ENCODE results near the gene TIGD1. TPM values are rescaled to one million over a fixed set of nuclear protein-coding genes. Genes with fewer than 3 reads are reported as not detected.
"Not testable (repeated sequence)": the region's sequence is repeated elsewhere in the genome, so short reads cannot be mapped to it uniquely, and the experiment has no call there.

Gene TIGD1
- total RNA-seq, 1 donor from 2014 or later = 2.0 TPM

DNA sequence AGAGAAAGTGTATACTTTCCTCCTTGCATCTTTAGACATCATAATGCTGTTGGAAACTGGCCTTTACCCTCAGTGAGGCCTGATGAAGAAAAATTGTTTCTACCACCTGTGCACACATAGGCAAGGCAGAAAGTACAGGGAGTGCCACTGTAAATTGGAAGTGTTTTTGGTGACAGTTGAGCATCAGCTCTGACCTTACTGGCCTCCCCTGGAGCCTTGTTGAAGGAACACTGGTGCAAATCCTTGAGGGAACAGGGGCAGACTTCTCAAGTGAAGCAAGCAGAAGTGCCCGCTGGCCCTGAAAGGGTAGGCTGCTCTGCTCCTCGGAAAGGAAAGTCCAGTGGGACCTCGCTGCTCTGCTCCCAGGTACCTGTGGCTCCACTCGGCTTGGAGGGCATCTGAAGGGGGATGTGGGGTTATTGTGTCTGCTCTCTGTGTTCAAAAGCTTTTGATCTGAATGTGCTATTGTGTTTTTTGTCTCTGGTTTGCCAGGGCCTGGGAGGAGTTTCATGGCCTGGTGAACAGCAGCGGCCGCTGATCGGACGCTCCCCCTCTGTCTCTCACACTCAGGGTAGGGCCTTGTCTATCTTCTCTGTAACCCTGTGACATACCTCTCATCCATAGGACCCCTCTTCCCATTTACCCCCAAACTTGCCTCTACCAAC, 23.5 kb upstream of the TIGD1 start:
- ATAC-seq = no peak
- intact Hi-C loops (cut with DNase I) = no loop called here
- DNase-seq (ENCODE audit: missing footprints) = no peak

DNA sequence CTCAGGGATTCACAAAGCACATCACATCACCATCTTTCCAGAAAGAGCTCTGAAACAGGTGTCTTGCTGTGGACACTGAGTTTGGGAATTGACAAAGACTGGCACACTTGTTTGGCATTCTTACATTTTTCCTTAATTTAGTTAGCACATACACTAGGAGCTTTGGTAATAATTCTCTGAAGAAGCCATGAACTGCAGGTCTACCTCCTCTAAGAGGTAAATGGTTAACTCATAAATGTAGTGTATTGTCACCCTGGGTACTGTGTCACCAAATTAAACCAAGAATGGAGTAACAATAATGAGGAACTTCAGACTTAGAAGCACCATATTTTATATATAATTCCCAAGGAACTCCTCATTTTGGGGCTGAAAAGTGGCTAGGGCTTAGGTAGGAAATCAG, 22.7 kb upstream of the TIGD1 start:
- ATAC-seq (no peak), DNase-seq (ENCODE audit: missing footprints) (no peak)
- intact Hi-C loops (cut with DNase I) = no loop called here

DNA sequence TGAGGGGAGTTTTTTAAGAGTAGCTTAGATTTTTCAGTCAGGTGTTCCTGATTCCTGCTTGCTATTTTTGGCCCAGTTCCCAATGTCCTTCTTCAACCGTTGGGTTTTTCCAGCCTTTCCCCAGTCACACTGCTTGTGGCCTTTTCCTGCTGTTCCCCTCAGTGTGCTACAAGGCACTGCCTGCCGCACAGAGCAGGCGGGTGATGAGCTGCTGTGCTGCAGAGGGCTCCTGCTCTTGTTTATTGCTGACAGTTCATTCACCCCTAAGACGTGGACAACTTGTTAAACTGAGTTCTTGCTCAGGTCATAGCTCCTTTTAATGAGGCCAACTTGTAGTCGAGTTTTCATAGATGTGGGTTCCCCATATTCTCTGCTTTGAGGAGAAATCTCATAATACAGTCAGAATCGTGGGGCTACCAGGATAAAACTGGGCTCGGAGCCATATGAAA, 20.7 kb upstream of the TIGD1 start:
- ATAC-seq = no peak
- no peak for DNase-seq (ENCODE audit: missing footprints)
- intact Hi-C loops (cut with DNase I) = no loop called here

DNA sequence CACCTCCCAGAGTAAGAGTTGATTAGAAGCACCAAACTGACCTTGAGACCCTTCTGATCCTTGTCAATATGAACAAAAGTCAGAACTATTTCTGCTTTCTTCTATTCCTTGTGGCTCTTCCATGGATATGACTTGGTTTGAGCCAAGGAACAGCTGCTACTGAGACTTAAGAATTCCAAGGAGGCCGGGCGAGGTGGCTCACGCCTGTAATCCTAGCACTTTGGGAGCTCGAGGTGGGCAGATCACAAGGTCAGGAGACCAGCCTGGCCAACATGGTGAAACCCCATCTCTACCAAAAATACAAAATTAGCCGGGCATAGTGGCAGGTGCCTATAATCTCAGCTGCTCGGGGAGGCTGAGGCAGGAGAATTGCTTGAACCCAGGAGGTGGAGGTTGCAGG, 20.1 kb upstream of the TIGD1 start:
- ATAC-seq; DNase-seq (ENCODE audit: missing footprints); intact Hi-C loops (cut with DNase I): not testable (repeated sequence)

DNA sequence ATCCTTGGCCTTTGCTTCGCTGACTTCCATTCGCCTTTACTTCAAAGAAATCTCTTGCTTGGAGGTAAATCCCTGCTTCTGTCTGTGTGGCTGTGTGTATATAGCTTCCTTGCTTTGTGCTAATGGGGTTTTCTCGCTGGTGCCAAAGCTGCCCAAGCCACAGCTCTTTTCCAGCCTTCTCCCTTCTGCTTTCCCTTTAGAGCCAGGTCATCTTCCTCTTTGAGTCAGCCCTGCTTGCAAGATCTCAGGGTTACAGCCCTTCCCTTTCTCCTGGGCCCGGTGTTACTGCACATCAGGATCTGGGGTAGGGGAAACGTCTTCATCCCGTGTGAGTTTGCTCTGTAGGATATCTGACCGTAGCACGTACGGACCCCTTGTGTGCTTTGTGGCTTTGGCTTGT, 19.2 kb upstream of the TIGD1 start:
- intact Hi-C loops (cut with DNase I) = no loop called here
- no peak for DNase-seq (ENCODE audit: missing footprints)
- no peak for ATAC-seq

DNA sequence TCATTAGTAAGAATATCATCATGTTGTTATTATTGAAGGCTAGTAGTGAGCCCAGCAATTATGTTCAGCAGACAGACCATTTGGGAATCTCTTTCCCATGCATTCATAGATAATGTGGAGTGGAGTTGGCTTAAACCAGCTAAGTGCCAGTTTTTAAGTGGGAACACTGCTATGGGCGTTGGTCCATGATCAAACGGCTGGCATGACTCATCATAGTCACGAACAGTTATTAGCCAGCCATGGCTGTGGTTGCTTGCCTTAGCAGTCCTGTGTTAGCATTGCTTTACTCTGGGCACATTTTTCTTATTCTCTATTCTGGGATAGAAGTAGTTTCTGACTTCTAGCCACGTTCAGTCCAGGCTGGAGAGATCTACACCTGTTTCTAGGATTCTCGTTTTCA, 17.8 kb upstream of the TIGD1 start:
- intact Hi-C loops (cut with DNase I) = no loop called here
- DNase-seq (ENCODE audit: missing footprints) = no peak
- peak; percentile 62 for ATAC-seq

DNA sequence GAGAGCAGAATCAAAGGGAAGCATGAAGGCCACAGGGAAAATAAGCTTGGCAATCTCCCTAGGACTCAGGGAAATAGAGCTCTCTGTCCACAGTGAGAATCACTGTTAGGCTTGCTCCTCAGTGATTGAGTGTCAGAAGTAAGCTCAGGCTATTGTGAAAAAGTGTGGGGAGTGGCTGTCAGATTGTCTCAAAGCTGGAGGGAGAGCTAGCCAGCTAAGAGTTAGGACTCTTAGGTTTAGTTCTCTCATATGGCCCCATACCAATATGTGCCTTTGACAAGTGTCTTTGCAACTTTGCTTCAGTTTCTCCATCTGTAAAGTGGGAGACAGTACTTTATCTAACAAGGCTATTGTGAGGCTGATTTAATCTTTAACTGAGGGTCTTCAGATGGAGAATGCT, 17.4 kb upstream of the TIGD1 start:
- DNase-seq (ENCODE audit: missing footprints) (no peak), ATAC-seq (no peak)
- intact Hi-C loops (cut with DNase I) = no loop called here

DNA sequence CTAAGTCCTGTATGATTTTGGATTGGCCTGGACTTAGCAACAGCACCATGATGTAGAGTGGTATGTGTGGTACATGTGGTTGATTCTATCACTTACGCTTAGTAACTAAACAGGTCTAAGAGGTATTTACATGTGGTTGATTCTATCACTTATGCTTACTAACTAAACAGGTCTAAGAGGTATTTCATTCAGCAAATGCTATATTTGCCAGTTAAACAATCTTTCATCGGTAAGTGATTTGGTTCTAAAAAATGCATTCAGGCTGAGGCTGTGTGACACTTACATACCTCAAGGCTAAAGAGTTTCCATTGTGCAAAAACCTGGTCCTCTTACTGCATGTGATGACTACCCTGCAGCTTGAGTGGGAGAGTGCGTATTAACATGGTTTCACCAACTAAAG, 13.2 kb upstream of the TIGD1 start:
- intact Hi-C loops (cut with DNase I) = no loop called here
- DNase-seq (ENCODE audit: missing footprints) (no peak), ATAC-seq (no peak)

DNA sequence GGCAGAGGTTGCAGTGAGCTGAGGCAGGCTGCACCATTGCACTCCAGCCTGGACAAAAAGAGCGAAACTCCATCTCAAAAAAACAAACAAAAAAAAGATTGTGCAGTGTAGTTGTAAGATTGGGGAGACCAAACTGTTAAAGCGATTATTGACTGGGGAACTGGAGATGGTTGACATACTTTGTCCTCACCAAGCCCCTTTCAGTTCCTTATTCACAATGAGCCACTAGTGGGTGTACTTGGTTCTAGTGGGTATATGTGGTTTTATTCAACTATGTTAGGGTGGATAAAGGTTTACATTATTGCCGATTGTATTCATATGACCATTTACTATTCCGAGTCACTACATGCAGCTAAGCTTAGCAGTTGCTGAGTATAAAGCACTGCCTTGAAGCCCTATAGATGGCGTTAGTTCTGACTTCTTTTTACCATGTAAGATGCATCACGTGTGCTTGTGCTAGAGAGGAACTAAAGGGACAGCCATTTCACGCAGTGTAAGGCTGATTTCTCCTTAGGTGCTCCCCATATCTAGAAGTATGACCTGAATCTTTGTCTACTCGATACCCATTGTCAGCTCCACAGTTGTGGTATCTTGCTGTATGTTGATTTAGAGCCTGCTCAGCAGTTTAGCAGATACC, 12.3 kb upstream of the TIGD1 start:
- DNase-seq (ENCODE audit: missing footprints) (no peak), ATAC-seq (no peak)
- intact Hi-C loops (cut with DNase I) = no loop called here

DNA sequence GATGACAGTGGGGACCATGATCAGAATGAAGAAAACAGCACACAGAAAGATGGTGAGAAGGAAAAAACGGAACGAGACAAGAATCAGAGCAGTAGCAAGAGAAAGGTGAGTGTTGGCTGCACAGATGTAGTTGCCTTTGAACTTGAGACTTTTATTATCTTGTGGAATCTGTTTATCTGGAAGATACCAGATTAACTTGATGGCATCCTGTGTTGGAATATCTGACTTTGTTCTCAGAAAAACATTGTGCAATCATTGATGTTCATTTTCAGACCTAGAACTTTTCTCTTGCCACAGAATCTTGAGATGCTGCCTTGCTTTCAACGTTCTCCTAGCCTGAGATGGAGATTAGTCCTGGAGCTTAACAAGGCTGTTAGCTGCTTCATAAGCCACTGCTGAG, 6.1 kb upstream of the TIGD1 start:
- DNase-seq (ENCODE audit: missing footprints) = no peak
- no peak for ATAC-seq
- intact Hi-C loops (cut with DNase I) = no loop called here

DNA sequence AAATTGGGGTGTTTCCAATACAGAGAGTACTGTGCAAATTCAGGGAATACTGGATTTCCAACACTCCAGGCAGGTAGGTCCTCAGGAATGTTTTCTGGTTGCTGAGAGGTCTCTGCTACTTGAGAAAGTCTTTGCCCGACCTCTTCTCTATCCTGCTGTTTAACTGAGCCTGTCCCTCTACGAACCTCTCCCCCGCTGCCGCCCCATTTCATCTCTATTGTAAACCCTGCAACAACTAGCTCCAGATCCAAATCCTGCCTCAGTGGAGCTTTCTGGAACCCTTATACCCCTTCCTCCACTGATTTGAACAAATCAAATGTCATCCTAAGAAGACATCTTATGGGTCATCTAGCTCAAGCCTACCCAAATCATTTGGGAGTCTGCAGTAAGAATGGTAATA, 1.4 kb upstream of the TIGD1 start:
- intact Hi-C loops (cut with DNase I) = no loop called here
- ATAC-seq = no peak
- DNase-seq (ENCODE audit: missing footprints) = no peak

DNA sequence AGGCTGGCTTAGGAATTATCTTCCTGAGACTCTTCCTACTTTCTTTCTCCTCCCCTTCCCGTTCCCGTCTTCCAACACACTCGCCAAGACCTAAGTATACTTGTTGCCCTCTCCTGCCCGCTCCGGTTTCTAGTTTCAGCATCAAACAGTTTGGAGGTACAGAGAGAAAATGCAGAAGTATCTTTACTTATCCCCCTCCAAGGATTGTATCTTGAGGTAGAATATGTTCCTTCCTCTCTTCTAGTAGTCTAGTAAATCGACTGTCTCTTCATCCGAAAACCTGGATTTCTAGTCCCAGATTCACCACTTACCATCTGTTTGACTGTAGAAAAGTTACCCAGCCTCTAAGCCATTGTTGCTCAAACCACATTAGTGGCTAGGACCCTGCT, 887 bp upstream of the TIGD1 start:
- ATAC-seq (no peak), DNase-seq (ENCODE audit: missing footprints) (no peak)
- intact Hi-C loops (cut with DNase I) = no loop called here

DNA sequence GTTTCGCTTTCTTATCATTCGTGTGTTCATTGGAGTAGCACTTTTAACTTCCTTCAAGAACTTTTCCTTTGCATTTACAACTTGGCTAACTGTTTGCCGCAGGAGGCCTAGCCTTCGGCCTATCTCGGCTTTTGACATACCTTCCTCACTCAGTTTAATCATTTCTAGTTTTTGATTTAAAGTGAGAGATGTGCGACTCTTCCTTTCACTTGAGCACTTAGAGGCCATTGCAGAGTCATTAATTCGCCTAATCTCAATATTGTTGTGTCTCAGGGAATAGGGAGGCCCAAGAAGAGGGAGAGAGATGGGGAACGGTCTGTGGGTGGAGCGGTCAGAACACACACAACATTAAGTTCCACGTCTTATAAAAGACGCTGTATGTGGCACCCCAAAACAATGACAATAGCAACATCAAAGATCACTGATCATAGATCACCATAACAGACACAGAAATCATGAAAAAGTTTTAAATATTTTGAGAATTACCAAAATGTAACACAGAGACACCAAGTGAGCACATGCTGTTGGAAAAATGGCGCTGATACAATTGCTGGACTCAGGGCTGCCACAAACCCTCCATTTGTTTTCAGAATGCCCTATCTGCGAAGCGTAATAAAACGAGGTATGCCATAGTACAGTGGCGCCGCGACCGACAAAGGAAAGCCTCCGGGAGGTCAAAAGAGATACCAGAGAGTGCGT, 553 bp downstream of the TIGD1 start:
- intact Hi-C loops (cut with DNase I) = no loop called here
- ATAC-seq = no peak
- DNase-seq (ENCODE audit: missing footprints) = no peak

DNA sequence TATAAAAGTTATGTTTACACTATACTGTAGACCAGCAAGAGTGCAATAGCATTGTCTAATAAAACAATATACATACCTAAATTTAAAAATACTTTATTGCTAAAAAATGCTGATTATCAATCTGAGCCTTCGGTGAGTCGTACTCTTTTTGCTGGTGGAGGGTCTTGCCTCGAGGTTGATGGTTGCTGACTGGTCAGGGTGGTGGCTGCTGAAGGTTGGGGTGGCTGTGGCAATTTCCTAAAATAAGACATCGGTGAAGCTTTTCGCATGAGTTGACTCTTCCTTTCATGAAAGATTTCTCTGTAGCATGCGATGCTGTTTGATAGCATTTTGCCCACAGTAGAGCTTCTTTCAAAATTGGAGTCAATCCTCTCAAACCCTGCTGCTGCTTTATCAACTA, 2.4 kb downstream of the TIGD1 start:
- ATAC-seq = no peak
- intact Hi-C loops (cut with DNase I) = no loop called here
- no peak for DNase-seq (ENCODE audit: missing footprints)

DNA sequence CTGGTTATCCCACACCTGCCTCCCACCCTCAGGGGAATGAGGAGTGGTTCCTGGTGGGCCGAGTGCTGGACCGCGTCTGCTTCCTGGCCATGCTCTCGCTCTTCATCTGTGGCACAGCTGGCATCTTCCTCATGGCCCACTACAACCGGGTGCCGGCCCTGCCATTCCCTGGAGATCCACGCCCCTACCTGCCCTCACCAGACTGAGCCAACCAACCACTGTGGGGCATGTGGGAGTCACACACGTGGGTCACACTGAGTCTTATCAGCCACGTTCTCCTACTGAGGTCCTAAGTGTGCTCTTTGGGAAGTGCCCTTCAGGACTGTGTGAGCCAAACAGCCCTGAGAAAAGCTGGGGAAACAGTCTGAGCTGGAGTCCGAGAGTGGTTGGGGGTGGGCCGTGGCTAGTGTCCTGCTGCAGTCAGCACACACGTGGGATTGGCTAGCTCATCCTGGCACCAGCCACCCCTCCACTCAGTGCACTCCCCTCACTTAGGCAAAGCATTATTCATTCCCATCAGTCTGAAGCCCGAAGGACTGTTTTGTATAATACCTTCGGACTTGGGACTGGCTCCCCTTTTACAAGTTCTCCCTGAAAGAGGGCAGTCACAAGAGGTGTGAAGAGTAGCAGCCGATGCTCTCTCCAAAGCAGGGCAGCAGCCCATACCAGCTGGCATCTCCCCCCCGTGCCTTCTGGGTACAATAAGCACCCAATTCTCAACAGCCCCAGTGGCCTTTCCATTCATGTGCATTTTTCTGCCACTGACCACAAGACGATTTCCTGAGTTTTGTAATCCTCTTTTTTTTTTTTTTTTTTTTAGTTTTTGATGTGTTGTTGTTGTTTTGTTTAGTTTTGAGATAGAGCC, 4.6 kb downstream of the TIGD1 start:
- intact Hi-C loops (cut with DNase I) = no loop called here
- DNase-seq (ENCODE audit: missing footprints) (no peak), ATAC-seq (no peak)

DNA sequence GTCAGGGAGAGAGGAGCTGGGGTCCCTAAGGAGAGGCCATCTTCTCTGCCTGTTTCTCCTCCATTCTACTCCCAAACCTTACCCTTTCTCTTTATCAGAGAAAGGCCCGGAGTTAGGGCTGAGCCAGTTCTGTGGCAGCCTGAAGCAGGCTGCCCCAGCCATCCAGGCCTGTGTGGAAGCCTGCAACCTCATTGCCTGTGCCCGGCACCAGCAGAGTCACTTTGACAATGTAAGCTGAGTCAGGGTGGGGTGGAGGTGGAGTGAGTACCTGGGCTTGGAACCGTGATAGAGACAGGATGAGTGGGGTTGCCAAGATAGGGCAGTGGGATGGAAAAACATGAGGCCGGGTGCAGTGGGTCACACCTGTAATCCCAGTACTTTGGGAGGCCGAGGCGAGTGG, 5.7 kb downstream of the TIGD1 start:
- ATAC-seq (no peak), DNase-seq (ENCODE audit: missing footprints) (no peak)
- intact Hi-C loops (cut with DNase I) = no loop called here

DNA sequence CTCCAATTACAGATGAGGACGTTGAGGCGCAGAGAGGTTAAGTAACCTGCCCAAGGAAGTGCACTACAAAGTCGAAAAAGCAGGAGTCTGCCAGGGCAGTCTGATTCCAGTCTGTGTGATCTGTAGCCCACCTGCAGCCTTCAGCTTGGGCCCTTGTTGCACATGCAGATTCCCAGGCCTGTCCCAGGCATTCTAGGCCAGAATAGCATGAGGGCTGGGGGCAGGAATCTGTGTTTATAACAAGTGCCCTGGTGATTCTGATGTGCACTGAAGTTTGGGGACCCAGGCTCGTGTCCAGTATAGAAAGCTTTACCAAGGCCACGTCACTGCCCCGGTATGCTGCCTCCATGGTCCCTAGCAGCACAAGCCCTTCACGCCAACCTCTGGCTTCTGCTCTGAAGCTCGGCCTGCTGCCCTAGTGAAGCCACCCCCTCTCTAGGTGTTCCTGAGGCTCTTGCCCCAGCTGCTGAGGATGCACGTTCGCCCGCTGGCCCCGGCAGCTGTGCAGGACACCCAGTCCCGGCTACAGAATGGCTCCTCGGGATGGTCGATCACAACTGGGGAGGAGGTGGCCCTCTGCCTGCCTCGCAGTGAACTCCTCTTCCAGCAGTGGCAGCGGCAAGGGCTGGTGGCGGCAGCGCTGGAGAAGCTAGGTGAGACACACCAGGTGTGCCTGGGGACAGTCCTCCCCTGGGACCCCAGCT, 6.3 kb downstream of the TIGD1 start:
- no peak for DNase-seq (ENCODE audit: missing footprints)
- intact Hi-C loops (cut with DNase I) = no loop called here
- ATAC-seq = no peak

DNA sequence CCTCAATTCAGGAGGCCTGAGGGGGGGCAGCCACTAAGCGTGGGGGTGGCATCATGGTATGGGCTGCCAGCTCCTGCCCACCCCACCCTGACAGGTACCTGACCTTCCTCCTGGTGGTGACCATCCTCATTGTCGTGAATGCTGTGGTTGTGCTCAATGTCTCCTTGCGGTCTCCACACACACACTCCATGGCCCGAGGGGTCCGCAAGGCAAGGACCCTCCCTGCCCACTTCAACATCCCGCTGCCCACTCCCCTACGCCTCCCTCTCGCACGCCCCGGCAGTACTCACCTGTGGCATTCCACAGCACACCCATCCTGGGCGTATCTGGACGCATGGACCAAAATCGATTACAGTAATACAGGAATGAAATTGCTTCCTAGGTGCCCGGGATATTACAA, 6.9 kb downstream of the TIGD1 start:
- ATAC-seq = no peak
- DNase-seq (ENCODE audit: missing footprints) = no peak
- intact Hi-C loops (cut with DNase I) = no loop called here

All from Right ventricle myocardium inferior (tissue), 1 donor.